Measurements from ENCODE around the gene ZC3H14.

DNA sequence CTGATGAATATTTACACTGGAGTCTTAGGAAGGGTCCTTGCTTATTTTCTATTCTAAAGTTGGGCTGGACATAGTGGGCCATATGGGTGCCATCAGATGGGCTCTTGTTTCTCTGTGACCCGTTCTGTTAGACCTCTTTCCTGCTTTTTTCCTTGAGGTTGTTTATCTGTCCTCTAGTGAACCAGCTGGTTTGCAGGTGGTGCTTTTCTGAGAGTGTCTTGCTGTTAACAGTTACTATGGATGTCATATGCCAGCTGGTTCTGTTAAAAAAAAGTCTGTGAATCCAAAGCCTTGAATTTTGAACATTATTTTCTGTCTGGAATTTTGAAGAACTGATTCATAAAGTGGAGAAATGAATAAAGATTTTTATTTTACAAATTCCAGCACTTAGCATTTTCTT lies 29.2 kb downstream of the ZC3H14 start:
- TF ChIP-seq, protein P1, sequence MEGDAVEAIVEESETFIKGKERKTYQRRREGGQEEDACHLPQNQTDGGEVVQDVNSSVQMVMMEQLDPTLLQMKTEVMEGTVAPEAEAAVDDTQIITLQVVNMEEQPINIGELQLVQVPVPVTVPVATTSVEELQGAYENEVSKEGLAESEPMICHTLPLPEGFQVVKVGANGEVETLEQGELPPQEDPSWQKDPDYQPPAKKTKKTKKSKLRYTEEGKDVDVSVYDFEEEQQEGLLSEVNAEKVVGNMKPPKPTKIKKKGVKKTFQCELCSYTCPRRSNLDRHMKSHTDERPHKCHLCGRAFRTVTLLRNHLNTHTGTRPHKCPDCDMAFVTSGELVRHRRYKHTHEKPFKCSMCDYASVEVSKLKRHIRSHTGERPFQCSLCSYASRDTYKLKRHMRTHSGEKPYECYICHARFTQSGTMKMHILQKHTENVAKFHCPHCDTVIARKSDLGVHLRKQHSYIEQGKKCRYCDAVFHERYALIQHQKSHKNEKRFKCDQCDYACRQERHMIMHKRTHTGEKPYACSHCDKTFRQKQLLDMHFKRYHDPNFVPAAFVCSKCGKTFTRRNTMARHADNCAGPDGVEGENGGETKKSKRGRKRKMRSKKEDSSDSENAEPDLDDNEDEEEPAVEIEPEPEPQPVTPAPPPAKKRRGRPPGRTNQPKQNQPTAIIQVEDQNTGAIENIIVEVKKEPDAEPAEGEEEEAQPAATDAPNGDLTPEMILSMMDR (IDR thresholded peaks at IDR 0.05): no peak
- no peak for TF ChIP-seq POLR2A (IDR thresholded peaks at IDR 0.05)

Measured in adrenal gland (tissue), 5 donors.